HUES64 (cell line): ENCODE results near the gene MRM2.
A peak's percentile ranks its signal among the peaks of the same experiment; 100 is the strongest.

Experiments
- H3K27ac ChIP-seq: 2 replicates; pipeline ENCODE4 v1.7.0; 2013; ENCODE audit warnings: low read depth, low read length, inconsistent platforms
- H3K27me3 ChIP-seq: 2 replicates; pipeline ENCODE4 v1.6.1; 2013; ENCODE audit warnings: mild to moderate bottlenecking, low read length; ENCODE audit not compliant: insufficient read depth
- H3K36me3 ChIP-seq: 2 replicates; pipeline ENCODE4 v1.6.1; 2013; ENCODE audit warnings: mild to moderate bottlenecking, low read length; ENCODE audit not compliant: insufficient read depth
- H3K4me1 ChIP-seq: 2 replicates; pipeline ENCODE4 v1.6.1; 2013; ENCODE audit warnings: mild to moderate bottlenecking, low read length, moderate library complexity; ENCODE audit not compliant: insufficient read depth
- H3K4me3 ChIP-seq: 2 replicates; pipeline ENCODE4 v1.5.1; 2013; ENCODE audit warnings: mild to moderate bottlenecking, low read length, moderate library complexity
- H3K9ac ChIP-seq: 2 replicates; pipeline ENCODE4 v1.6.1; 2013; ENCODE audit warnings: mild to moderate bottlenecking, low read depth, low read length
- H3K9me3 ChIP-seq: 2 replicates; pipeline ENCODE4 v1.6.1; 2013; ENCODE audit warnings: low read depth, low read length; ENCODE audit not compliant: insufficient read depth
- WGBS: fragments of 150-250, 120-280 bp; methylation state at CpG from one replicate; pipeline ENCODE4 v1.1.7; 2013; ENCODE audit warnings: missing lambda C conversion rate; 5-methylcytosine and 5-hydroxymethylcytosine counted together

MRM2 gene

DNA sequence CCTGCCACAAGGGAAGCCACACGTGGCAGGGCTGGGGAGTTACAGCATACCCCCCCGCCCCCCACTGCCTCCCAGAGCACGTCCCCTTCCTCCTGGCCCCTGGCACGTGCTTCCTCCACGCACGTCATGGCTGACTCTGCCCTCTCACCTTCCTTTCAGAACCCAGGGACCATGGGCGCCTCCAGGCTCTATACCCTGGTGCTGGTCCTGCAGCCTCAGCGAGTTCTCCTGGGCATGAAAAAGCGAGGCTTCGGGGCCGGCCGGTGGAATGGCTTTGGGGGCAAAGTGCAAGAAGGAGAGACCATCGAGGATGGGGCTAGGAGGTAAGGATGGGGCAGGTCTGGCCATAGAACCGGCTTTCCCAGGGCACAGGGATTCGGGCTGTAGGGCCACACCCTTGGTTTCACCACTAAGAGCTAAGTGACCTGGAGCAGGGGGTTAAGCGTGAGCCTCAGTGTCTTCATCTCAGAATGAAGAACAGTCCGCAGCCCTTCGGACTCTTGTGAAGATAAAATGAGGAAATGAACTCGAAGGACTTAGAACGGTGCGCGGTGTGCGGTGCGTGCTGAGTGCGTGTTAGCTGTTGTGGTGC lies 2.5 kb upstream of the MRM2 start:
- H3K4me3 ChIP-seq: no peak overlapping the region
- 93% methylated on average over 25 of the region's 25 CpGs for WGBS
- H3K4me1 ChIP-seq: peaks cover 6% of the 10 kb centered on the region
- no peak overlapping the region for H3K9ac ChIP-seq
- H3K27me3 ChIP-seq: no peaks in the 10 kb centered on the region
- no peak overlapping the region for H3K27ac ChIP-seq
- H3K36me3 ChIP-seq: peaks cover 19% of the 10 kb centered on the region
- H3K9me3 ChIP-seq: no peaks in the 10 kb centered on the region

DNA sequence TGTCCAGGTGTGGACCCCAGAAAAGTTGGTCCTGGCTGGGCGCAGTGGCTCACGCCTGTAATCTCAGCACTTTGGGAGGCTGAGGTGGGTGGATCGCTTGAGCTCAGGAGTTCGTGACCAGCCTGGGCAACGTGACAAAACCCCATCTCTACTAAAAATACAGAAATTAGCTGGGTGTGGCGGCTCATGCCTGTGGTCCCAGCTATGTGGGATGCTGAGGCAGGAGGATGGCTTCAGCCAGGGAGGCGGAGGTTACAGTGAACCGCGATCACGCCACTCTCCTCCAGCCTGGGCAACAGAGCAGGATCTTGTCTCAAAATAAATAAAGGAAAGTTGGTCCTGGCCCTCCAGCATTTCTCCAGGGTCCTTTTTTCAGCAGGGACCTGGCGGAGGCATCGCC lies 1.5 kb upstream of the MRM2 start:
- Histone ChIP-seq H3K36me3 (peaks cover 27% of the 10 kb centered on the region), H3K9me3 (no peaks in the 10 kb centered on the region), H3K4me1 (peaks cover 6% of the 10 kb centered on the region), H3K4me3 (peak overlapping the region; percentile 96), H3K27me3 (no peaks in the 10 kb centered on the region), H3K27ac (no peak overlapping the region), H3K9ac (no peak overlapping the region)
- 94% methylated on average over 12 of the region's 12 CpGs for WGBS

DNA sequence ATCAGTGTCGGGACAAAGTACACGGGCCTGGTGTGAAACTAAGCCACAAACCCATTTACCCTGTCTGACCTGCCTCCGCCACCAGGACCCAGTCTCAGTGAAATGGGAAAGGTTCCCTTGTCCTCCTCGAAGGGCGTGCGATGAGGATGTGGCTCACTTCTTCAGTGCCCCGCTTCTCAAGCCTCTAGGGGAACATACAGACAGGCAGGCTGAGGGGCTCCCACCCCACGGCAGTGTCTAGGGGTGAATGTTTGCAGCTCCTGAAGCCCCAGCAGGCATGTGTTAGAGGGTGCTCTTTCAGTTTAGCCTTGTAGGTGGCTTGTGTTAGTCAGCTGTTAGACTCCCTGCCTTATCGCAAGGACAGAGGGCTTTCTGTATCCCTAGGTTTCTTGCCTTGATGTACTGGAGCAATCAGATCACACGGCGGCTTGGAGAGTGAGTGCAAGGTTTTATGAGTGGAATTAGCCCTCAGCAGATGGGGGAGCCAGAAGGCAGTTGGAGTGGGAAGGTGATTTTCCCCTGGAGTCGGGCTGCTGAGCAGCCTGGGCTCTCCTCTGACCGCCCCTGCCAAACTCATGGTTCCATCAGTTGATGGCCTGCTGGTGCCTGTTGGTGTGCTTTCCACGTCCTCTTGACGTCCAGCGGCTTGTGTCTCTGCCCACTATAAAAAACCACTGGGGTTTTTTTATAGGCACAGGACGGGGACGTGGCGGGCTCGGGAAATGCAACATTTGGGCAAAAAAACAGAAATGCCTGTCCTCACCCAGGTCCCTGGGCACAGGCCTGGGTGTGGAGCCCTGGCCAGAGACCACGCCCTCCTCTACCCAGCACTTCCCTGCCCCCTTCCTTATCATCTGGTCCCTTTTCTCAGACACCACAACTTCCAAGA lies 780 bp upstream of the MRM2 start:
- no peaks in the 10 kb centered on the region for H3K9me3 ChIP-seq
- 11% methylated on average over 21 of the region's 21 CpGs for WGBS
- H3K4me3 ChIP-seq: peak overlapping the region; percentile 96
- peaks cover 6% of the 10 kb centered on the region for H3K4me1 ChIP-seq
- peak overlapping the region; percentile 93 for H3K9ac ChIP-seq
- peaks cover 31% of the 10 kb centered on the region for H3K36me3 ChIP-seq
- H3K27ac ChIP-seq: peak overlapping the region; percentile 77
- no peaks in the 10 kb centered on the region for H3K27me3 ChIP-seq

DNA sequence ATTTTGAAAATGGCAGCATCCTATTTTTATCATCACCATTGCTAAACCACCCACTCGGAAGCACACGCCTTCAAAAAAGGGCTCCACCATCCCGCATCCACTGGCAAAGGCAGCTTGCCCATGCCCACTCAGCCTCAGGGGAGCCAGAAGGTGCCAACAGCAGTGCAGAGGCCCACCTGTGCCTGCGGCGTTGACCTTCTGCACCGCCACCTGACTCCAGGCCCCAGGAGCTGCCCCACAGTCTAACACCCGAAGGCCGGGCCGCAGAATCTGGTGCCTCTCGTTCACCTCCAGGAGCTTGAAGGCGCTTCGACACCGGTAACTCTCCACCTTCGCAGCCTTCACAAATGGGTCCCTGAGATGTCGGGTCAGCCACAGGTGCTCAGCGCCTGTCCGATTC lies 2.8 kb downstream of the MRM2 start:
- peaks cover 58% of the 10 kb centered on the region for H3K36me3 ChIP-seq
- peaks cover 6% of the 10 kb centered on the region for H3K4me1 ChIP-seq
- no peaks in the 10 kb centered on the region for H3K9me3 ChIP-seq
- H3K4me3 ChIP-seq: no peak overlapping the region
- no peak overlapping the region for H3K9ac ChIP-seq
- WGBS: 97% methylated on average over 17 of the region's 17 CpGs
- H3K27ac ChIP-seq: no peak overlapping the region
- H3K27me3 ChIP-seq: no peaks in the 10 kb centered on the region

DNA sequence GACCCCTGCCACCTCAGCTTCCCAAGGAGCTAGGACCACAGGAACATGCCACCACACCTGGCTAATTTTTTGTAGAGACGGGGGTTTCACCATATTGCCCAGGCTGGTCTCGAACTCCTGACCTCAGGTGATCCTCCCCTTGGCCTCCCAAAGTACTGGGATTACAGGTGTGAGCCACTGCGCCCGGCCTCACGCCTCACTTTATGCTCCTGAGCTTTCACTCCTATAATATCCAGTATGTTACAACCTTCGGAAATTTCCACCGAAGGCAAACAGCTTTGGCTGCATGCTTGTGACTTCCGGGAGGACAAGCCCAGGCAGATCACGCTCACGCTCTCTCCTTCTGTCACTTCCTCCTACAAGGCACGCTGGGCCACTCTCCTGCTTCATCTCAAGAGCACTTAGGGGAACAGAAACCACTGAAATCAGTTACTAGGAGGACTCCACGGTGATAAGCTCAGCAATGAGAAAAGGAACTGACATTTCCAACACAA lies 4.8 kb downstream of the MRM2 start:
- no peak overlapping the region for H3K27ac ChIP-seq
- H3K36me3 ChIP-seq: peaks cover 61% of the 10 kb centered on the region
- no peaks in the 10 kb centered on the region for H3K4me1 ChIP-seq
- H3K9me3 ChIP-seq: no peaks in the 10 kb centered on the region
- whole genome bisulfite sequencing: 92% methylated on average over 12 of the region's 12 CpGs
- no peak overlapping the region for H3K9ac ChIP-seq
- no peaks in the 10 kb centered on the region for H3K27me3 ChIP-seq
- H3K4me3 ChIP-seq: no peak overlapping the region

- Histone ChIP-seq H3K4me3 (peak overlapping the region; percentile 97; the same call in 1 of the 2 replicates), H3K36me3 (peaks cover 63% of the 10 kb centered on the region), H3K27me3 (no peaks in the 10 kb centered on the region)
Measured at GRCh38 chr7:2233926-2234325, 8.1 kb downstream of the MRM2 start.

DNA sequence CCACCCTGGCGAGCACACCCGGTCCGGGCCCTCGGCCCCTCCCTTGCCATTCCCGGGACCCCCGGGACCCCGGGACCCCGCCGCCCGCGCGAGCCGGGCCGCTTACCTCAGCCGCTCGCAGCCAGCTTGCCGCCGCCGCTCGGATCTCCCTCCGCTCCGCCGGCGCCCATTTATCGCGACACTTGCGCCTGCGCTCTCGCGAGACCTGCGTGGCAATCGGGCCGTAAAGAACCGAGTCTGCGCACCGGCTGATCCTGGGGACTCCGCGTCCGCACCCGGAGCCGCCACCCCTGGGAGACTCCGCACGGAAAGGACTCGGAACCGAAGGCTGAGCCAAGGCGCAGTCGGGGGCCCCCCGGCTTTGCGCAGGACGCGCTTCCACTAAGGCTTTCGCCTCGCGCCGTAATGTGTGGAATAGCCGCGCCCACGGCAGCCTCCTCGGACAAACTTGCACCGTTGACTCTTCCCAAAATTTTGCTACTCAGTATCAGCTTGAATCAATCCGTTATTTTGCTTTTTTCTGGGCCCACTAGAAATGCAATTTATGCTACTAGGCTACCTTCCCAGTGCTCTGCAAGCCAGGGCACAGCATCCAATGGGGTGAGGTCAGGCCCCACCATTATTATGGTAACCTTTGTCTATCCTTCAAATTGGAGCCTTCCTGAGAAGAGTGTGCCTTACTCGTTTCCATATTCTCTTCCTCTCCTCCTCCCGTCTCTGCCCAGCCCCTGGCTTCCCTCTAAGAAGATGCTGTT lies 9.1 kb downstream of the MRM2 start, which contains the start of gene MAD1L1:
MAD1L1 (minus strand) TSS at position 180 of the 755 bp plus-strand sequence. CDS start 2,812 bp downstream, outside the sequence.
- Histone ChIP-seq H3K27ac (peak within 1 kb of the TSS; percentile 81), H3K36me3 (peaks cover 63% of the 10 kb centered on the region), H3K4me1 (0 out of 2 replicates have a peak, but pooled peaks cover 5% of the 10 kb centered on the region), H3K27me3 (no peaks in the 10 kb centered on the region), H3K9ac (peak within 1 kb of the TSS; percentile 94), H3K4me3 (peak within 1 kb of the TSS; percentile 97), H3K9me3 (no peaks in the 10 kb centered on the region)
- WGBS: under 1% methylated on average over 63 of the region's 63 CpGs

More at GRCh38 chr7:2233926-2234325, 8.1 kb downstream of the MRM2 start:
- WGBS: 91% methylated on average over 2 of the region's 3 CpGs
- H3K9me3 ChIP-seq: no peaks in the 10 kb centered on the region
- no peak overlapping the region for H3K9ac ChIP-seq
- no peak overlapping the region for H3K27ac ChIP-seq
- H3K4me1 ChIP-seq: 0 out of 2 replicates have a peak, but pooled peaks cover 5% of the 10 kb centered on the region

DNA sequence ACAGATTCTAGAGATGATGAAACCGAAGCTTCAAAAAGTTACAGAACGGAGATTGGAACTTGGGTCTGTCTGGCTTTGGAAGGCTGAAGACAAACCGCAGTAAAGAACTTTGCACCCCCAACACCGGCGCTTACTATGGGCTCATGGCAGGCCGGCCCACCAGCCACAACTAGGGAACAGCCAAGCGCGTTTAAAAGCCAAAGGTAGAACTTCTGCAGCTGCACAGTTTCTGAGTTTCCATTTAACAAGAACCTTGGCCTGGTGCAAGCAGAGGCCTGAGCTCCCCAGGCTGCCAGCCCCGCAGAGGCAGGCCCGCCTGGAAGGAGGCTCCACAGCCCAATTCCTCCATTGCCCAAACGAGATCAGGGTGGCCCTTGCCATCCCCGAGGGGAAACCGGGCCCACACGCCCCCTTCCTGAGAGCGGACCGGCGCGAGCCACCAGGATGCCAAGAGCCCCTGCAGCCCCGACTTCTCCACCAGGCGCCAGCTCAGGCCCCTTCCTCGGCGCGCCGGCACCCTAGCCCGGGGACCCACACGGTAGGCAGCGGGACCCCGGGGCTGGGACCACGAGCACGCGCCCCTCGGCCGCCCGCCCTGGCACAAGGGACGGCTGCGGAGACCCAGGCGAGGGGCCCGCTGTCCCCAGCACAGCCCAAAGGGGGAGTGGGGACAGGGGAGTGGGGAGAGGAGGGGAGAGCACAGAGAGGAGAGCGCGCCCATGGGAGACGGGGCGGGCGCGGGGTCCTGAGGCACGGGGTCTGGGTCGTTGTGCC lies 9.8 kb downstream of the MRM2 start:
- WGBS: 5% methylated on average over 46 of the region's 46 CpGs
- H3K27ac ChIP-seq: peak overlapping the region; percentile 81
- peaks cover 63% of the 10 kb centered on the region for H3K36me3 ChIP-seq

DNA sequence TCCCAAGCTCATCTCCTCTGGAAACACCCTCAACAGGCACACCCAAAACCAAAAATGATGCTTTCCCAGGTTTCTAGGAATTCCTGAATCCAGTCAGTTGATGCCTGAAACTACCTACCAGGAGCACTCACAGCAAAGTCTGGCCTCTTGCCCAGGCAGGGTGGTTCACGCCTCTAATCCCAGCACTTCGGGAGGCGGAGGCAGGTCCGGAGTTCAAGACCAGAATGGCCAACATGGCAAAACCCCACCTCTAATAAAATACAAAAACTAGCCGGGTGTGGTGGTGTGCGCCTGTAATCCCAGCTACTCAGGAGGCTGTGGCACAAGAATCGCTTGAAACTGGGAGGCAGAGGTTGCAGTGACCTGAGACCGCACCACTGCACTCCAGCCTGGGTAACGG lies 11.1 kb downstream of the MRM2 start:
- no peak overlapping the region for H3K4me3 ChIP-seq
- H3K27ac ChIP-seq: no peak overlapping the region
- H3K27me3 ChIP-seq: no peaks in the 10 kb centered on the region
- 0 out of 2 replicates have a peak, but pooled peaks cover 5% of the 10 kb centered on the region for H3K4me1 ChIP-seq
- peaks cover 63% of the 10 kb centered on the region for H3K36me3 ChIP-seq
- H3K9ac ChIP-seq: no peak overlapping the region
- no peaks in the 10 kb centered on the region for H3K9me3 ChIP-seq
- WGBS: 89% methylated on average over 7 of the region's 9 CpGs

More for the DNA sequence above, 9.8 kb downstream of the MRM2 start:
- 0 out of 2 replicates have a peak, but pooled peaks cover 5% of the 10 kb centered on the region for H3K4me1 ChIP-seq
- H3K9ac ChIP-seq: peak overlapping the region; percentile 94
- no peaks in the 10 kb centered on the region for H3K9me3 ChIP-seq
- no peaks in the 10 kb centered on the region for H3K27me3 ChIP-seq
- H3K4me3 ChIP-seq: peak overlapping the region; percentile 97

DNA sequence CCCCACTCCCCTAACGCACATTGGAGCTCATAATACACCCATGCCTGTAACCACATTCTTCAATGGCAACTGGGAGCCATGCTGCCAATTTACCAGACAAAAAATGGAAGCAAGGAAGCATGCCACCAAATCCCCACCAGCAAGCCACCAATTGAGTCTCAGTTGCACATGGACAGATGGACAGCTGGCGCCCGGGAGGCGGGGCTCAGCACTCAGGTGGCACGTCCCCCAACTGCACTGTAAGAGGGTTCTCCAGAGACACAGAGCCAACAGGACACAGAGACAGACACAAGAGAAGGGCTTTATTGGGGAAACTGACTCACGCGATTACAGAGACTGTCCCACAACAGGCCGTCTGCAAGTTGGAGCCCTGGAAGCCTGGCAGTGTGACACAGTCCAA lies 11.8 kb downstream of the MRM2 start:
- Histone ChIP-seq H3K36me3 (peaks cover 63% of the 10 kb centered on the region), H3K27ac (no peak overlapping the region), H3K4me3 (no peak overlapping the region), H3K27me3 (no peaks in the 10 kb centered on the region), H3K9ac (no peak overlapping the region), H3K4me1 (0 out of 2 replicates have a peak, but pooled peaks cover 5% of the 10 kb centered on the region), H3K9me3 (no peaks in the 10 kb centered on the region)
- WGBS: 94% methylated on average over 8 of the region's 8 CpGs
